ENCODE results near the gene URI1. TPM values are rescaled to one million over a fixed set of nuclear protein-coding genes. Genes with fewer than 3 reads are reported as not detected.

Gene URI1
- total and polyA plus RNA-seq, 2 of the 8 experiments (the other 6 are each of a cell fraction or from before 2014, with no cell fraction given), result 27.7 to 64.3 TPM

DNA sequence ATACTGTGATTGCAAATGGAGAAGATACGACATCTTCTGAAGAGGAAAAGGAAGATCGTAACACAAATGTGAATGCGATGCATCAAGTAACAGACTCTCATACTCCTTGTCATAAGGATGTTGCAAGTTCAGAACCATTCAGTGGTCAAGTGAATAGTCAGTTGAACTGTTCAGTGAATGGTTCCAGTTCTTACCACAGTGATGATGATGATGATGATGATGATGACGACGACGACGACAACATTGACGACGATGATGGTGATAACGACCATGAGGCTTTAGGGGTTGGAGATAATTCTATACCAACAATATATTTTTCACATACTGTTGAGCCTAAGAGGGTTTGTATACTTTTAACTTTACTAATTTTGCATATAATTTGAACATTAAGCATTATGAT, 67.0 kb downstream of the URI1 start (continued):
- TF ChIP-seq CHD7 (IDR thresholded peaks at IDR 0.05; ENCODE audit: insufficient replicate concordance, low read length), result no peak
- TF ChIP-seq CHD2 (IDR thresholded peaks at IDR 0.05; ENCODE audit: low read length), result no peak
- no peak for TF ChIP-seq HDAC6 (IDR thresholded peaks at IDR 0.05; ENCODE audit: low read depth, low read length)
- no peak for TF ChIP-seq POLR2A (IDR thresholded peaks at IDR 0.05; ENCODE audit: control extremely low read depth in 1 of 2, low read depth in 2 of 2, low read length in 2 of 2)
- no peak for TF ChIP-seq JUND (IDR thresholded peaks at IDR 0.05; ENCODE audit: low read length)
- TF ChIP-seq MAFK (IDR thresholded peaks at IDR 0.05; ENCODE audit: low read depth, low read length), result no peak
- TF ChIP-seq SUZ12 (IDR thresholded peaks at IDR 0.05; ENCODE audit: low read length), result no peak
- TF ChIP-seq RAD21 (IDR thresholded peaks at IDR 0.05 in 1 of 2, conservative IDR thresholded peaks at IDR 0.05 in 1 of 2; ENCODE audit: low read depth in 2 of 2, low read length in 2 of 2), result no peak
- TF ChIP-seq GTF2F1 (IDR thresholded peaks at IDR 0.05; ENCODE audit: borderline replicate concordance, low read depth, low read length), result no peak

Data from H1 (cell line).